Measurements from ENCODE around the gene RPL7A.

DNA sequence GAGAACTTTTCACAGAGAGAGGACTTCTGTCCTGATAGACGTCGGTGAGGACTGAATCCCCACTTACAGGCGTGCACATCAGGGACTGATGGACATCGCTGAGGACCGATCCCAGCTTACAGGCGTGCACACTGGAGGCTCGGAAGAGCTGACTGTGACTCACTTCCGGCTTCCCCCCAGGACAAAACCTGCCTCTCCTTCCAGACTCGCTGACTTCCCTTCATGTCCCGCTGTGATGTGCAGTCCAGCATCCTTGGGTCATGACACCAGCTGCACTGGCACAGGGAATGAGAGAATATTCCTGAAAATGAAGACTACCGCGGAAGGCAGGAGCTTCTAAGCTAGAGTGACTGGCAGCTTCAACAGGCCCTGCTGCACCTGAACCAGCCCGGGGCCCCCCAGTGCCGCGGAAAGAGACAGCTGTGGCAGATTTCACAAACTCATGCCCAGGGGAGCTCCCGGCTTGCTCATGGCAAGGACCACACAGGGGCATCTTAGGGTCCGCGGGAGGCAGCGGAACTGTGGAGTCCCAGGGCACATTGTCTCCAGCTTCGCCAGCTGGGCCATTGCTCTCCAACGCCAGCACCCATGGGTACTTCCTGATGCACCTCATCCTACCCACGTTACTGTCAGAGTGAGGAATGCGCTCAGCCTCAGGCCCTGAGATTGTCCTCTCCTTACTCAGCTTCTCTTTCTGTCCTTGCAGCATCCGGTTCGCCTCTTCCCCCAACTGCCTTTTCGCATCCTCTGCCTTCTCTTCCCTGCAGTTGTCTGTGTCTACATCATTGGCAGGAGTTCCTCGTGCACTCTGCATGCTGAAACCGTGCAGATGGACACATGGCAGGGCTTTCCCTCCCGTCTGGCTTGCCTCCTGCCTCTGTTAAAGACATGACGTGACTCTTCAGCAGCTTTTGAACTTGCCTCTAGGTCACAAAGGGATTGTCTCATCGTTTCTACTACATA, 41.5 kb upstream of the RPL7A start:
- no peak for TF ChIP-seq CTCF (IDR thresholded peaks at IDR 0.05)
- TF ChIP-seq POLR2A (IDR thresholded peaks at IDR 0.05): no peak
- TF ChIP-seq EP300 (IDR thresholded peaks at IDR 0.05): no peak

All from tibial nerve (tissue), 4 donors.